WTC11 (cell line): ENCODE measurements around the gene SMYD3.

Source experiments
- NR2C2 ChIP-seq: sonication (generic); formaldehyde crosslinking; IDR thresholded peaks from 2 replicates; pipeline ENCODE4 v1.8.0; 2022; ENCODE audit warnings: mild to moderate bottlenecking, missing genetic modification reagents
- TF ChIP-seq, protein P1 (sequence below): sonication (generic); formaldehyde crosslinking; conservative IDR thresholded peaks from 2 replicates; pipeline ENCODE4 v1.8.1; 2022; ENCODE audit warnings: mild to moderate bottlenecking, missing genetic modification reagents

DNA sequence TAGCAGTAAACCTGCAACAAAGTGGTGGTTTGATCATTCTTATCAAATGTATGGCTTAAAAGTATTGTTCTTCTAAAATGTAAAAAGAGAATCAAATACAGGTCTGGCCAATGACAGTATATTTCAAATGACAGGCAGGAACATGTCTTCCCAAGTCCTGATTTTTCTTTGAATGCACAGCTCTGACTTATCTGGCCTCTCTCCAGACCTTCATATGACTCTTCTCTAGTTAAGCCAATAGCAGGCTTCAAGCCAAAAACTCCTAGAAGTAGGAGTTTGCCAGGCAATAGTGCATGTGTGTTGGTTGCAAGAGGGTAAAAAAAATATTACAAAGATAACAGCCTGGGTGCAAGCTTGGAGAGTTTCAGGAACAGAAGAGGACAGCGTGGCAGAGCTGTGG is 345.5 kb downstream of the SMYD3 start:
- TF ChIP-seq, protein P1, sequence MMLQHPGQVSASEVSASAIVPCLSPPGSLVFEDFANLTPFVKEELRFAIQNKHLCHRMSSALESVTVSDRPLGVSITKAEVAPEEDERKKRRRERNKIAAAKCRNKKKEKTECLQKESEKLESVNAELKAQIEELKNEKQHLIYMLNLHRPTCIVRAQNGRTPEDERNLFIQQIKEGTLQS (CRISPR knock-in tag), result no peak
- no peak for TF ChIP-seq NR2C2 (CRISPR knock-in tag)
